SH-SY5Y (cell line): ENCODE data around the gene ETFA.

ENCODE experiments used
- GATA2 ChIP-seq: IDR thresholded peaks from 2 replicates; pipeline ENCODE4 v1.6.1; 2011; ENCODE audit warnings: mild to moderate bottlenecking, low read depth, low read length
- GATA3 ChIP-seq: IDR thresholded peaks from 2 replicates; pipeline ENCODE4 v1.6.1; 2011; ENCODE audit warnings: low read depth, mild to moderate bottlenecking, low read length, moderate library complexity

DNA sequence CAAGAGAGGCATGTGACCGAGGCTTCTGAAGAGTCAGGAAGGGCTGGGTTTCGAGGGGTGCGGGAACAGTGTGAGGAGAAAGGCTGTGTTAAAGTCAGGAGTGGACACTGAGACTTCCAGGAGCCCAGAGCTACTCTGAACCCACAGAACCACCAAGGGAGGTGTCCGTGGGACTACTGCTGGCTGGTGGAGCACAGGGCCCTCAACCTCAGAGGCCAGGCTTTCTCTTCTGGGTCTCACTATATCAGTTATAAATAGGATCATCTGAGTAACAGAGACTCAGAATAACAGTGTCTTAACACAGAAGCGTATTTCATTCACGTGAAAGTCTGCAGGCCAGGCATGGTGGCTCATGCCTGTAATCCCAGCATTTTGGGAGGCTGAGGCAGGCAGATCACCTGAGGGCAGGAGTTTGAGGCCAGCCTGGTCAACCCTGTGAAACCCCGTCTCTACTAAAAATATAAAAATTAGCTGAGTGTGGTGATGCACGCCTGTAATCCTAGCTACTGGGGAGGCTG lies 137.9 kb downstream of the ETFA start:
- TF ChIP-seq GATA3 (no peak), GATA2 (no peak)
